Measurements from ENCODE around the gene PCGF3.

- TF ChIP-seq JUND (IDR thresholded peaks at IDR 0.05) (no peak), CTCF (IDR thresholded peaks at IDR 0.05; ENCODE audit: low read depth, low read length, missing input control) (no peak), REST (IDR thresholded peaks at IDR 0.05) (no peak), FOXA1 (IDR thresholded peaks at IDR 0.05) (no peak), TAF1 (conservative IDR thresholded peaks at IDR 0.05) (no peak), EGR1 (IDR thresholded peaks at IDR 0.05; ENCODE audit: low read depth in 2 of 2) (no peak), YY1 (IDR thresholded peaks at IDR 0.05) (no peak), MAX (IDR thresholded peaks at IDR 0.05) (no peak), ZBTB33 (IDR thresholded peaks at IDR 0.05) (no peak)
Observed at GRCh38 chr4:666436-666810, 39.2 kb upstream of the PCGF3 start.
